SIG-M5 treated with dmso at 0.1 percent for 504 hours (cell line): Measurements from ENCODE around the gene RNF130.

Source experiments
- DNase-seq: peaks from one replicate; lab custom pipeline; 2025; ENCODE audit not compliant: unreplicated experiment; lab: John Stamatoyannopoulos, UW

RNF130 gene

DNA sequence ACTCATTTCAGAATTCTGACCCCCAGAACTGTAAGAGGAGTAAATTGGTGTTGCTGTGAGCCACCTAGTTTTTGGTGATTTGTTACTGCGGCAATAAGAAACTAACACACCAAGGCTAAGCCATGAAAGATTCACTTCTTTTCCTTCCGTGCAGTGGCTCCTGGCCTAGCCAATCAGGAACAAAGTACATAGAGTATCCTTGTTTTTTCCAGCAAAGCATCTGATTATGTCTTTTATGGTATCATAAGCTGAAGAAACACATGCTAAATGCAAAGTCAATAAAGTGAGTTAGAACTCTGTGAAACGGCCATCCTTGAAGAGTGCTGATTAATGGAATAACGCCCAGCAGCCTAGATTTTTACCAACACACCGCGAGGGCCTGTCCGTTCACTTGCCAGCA is 11.4 kb downstream of the RNF130 start:
- DNase-seq: no peak

- no peak for DNase-seq
Observed at GRCh38 chr5:180059326-180059725, 12.2 kb downstream of the RNF130 start.

- DNase-seq: no peak
Observed at GRCh38 chr5:180056153-180056552, 15.4 kb downstream of the RNF130 start.

DNA sequence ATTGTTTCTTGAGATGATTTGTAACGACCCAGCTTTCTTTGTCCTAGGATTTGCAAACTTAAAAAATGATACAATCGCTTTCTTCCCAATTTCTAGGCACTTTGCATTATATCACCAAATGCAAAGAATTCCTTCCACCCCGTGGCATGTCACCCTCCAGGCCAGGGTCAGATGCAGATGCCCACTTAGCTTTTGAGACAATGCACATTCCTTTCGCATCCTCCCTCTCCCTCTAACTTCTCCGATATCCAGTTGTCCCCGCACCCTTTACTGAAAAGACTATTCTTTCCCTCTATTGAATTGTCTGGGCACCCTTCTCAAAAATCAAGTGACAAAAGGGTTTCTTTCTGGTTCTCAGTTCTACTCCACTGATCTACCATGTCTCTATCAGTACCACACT is 17.3 kb downstream of the RNF130 start:
- DNase-seq: no peak

GRCh38 chr5:180053061-180053602 is 18.4 kb downstream of the RNF130 start:
- DNase-seq: no peak

GRCh38 chr5:180052211-180052818 is 19.2 kb downstream of the RNF130 start:
- no peak for DNase-seq

DNA sequence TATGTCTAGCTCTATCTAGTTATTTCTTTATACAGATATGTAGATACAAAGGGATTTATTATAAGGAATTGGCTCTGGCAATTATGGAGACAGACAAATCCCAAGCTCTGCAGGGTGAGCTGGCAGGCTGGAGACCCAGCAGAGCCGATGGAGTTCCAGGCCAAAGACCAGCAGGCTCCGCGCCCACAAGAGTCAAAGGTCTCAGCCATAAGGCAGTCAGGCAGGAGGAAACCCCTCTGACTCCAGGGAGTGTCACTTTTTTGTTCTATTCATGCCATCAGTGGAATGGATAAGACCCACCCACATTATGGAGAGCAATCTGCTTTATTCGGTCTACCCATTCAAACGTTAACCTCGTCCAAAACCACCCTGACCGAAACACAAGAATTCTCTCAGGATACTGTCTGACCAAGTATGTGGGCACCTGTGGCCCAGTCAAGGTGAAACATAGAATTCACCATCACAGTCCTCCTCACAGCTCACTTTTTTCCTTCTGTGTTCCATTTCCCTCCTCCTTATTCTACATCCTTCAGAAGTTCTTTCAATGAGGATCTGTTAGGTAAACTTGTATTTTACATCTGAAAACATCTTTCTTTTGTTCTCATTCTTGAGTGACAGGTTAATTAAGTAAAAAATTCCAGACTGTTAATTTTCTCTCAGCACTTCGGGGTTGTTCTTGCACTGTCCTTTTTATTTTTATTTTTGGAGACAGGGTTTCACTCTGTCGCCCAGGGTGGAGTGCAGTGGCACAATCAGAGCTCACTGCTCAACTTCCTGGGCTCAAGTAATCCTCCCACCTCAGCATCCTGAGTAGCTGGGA is 21.2 kb downstream of the RNF130 start:
- DNase-seq: no peak

GRCh38 chr5:180049185-180049548 is 22.4 kb downstream of the RNF130 start:
- no peak for DNase-seq

DNA sequence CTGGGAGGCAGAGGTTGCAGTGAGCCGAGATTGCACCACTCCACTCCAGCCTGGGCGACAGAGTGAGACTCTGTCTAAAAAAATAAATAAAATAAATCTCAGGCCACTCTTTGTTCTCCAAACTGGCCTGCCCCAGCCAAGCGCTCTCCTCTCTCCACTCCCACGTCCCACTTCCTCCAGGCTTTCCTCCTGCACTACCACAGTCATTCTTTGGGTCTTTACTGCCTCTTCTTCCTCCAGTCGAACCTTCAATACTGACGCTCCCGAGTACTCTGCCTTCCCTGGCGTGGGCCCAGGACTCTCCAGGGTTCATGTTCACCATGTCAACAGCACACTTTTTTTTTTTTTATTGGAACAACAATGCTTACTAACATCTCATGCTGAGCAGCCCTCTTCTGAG is 23.9 kb downstream of the RNF130 start:
- DNase-seq: no peak

GRCh38 chr5:180046656-180047055 is 24.9 kb downstream of the RNF130 start:
- no peak for DNase-seq

GRCh38 chr5:180045889-180046499 is 25.6 kb downstream of the RNF130 start:
- DNase-seq: no peak

DNA sequence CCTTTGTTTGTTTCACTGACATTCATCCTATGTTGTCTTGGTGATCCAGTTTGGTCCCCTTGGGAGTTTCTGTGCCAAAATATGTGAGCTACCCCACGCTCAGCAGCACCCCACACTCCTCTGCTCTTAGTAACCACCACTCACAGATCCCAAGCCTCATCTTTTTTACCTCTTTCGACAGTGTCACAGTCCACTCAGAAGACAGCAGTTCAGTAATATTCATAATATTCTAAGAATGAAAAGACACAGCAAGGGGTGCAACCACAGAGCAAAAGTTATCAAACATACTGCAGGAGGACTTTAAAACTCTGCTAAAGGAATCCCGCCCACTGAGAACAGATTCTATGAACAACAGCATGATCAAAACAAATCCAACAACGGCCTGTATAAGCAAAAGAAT is 28.2 kb downstream of the RNF130 start:
- no peak for DNase-seq

GRCh38 chr5:180041301-180042274 is 30.0 kb downstream of the RNF130 start:
- no peak for DNase-seq

DNA sequence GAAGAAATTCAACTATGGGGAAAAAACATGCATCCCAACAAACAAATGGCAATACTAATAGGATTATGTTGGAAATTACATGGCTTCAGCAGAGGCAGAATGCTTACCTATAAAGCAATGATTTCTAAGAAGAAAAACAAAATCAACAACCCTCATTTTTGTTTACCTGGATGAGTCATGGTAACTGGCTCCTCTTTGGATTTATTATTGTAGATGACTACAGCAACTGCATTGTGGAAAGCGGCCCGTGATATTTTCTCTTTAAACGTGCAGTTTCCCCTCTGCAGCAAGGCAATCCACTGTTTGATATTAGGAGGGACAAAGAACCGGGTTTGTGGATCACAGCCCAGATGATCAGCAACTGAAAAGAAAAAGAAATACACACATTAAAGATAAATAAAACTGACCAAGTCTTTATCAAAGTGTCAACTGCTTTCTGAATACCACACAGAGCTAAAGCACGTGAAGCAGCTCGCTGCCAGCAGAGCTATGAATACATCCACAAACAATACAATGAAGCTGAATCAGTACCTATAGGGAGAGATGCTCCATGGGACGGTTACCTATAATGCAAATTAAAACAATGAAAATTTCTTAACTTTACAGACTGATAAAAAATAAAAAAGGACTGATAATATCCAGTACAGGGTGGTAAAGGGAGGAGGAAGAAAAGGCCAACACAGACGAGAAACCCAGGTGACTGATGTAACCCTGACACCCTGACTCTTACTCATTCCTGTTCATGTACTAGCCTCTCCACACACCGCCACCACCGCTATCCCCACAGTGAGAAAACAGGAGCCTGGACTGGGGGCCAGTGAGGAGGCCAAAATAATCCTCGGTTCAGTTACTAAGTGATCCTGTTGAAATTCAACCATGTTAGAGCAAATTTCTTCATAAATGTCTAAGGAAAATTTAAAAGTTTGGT is 31.0 kb downstream of the RNF130 start:
- DNase-seq: no peak

DNA sequence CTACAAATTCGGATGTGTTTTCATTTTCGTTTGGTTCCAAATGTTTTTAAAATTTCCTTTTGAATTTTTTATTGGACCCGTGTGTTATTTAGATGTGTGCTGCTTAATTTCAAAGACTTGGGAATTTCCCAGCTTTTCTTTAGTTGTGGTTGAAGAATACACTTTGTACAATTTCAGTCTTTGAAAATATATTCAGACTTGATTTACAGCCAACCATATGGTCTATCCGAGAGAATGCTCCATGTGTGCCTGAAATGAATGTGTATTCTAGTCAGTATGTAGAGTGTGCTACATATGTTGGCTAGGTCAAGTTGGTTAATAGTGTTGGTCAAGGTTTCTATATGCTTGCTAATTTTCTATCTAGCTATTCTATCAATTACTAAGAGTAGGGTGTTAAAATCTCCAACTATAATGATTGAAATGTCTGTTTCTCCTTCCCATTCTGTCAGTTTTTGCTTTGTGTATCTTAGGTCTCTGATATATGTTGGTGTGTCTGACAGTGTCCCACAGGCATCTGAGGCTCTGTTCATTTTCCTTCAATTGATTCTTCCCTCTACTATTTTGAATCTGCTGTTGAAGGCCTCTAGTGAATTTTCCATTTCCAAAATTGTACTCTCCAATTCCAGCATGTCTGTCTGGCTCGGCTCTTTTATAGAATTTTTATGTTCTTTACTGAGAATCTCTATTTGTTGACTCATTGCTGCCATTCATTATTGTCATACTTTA is 36.2 kb downstream of the RNF130 start:
- DNase-seq: no peak

DNA sequence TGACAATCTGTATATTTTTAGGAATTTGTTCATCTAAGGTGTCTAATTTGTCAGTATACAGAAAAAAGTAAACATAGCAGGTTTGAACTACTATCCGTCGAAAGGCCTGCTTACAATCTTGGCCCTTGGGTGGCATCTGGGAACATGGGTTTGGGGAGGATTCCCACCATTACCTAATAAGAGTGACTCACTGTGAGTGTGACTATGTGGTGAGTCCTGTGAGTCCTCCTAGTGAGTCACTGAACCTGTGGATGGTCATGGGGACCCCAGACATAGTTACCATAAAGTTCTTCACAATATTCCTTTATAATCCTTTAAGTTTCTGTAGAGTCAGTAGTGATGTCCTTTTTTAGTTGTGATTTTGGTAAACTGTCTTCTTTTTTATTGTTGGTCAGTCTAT is 37.0 kb downstream of the RNF130 start:
- DNase-seq: no peak

- no peak for DNase-seq
Observed at GRCh38 chr5:180027459-180028089, 44.0 kb downstream of the RNF130 start.

DNA sequence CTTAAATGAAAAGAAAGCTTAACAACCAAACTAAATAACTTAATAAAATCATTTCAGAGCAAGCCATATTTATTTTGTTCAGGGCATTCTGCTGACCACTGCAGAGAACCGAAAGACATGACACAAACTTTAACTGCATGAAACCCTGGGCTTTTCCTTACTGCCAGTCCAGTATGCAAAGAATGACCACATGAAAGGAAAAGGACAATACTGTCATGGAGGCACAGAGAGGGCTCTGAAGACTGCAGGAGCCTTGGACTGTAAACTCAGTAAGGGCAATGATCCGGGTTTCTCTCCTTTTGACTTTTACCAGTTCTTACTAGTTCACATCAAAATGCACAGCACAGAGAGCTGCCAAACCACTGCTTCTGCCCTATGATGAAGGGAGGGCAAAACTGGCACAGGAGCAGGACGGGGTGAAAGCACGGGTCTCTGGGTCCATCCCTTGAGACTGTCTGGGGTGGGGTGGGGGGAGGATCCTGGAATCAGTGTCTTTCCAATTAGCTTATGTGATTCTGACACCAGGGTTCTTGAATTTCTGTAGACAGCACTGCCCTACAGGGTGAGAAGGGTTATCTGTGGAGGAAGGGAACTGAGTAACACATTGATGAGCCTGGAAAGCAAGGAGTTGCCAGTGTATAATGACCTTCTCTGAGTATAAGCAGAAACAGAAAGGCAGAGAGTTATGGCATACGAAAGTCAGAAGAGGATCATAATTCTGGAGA is 44.7 kb downstream of the RNF130 start:
- no peak for DNase-seq
